ENCODE measurements around the gene CLPX.

CLPX gene

DNA sequence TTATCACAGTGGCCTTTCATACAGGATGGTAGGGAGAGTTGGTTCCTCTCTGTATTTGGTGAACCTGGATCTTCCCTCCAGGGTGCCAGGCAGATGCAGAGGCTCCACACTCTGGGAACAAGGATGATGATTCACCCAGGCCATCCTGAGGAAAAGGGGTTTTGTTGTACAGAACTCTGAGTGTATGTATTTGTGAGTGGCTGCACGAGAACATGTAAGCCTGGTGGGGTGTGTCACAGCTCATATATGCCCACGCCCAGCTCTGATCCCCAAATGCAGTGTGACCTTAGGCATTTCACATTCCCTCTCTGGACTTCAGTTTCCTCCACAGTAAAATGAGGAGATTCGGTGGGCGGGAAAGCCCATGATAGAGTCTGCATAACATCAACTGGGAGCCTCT, 37.7 kb upstream of the CLPX start:
- no peak for DNase-seq (ENCODE audit: low read depth, low spot score)
- in situ Hi-C loops (cut with HindIII; ENCODE audit: low sequenced_read_pairs) = no loop called here
- TF ChIP-seq CTCF (IDR thresholded peaks at IDR 0.05; ENCODE audit: low read depth, low read length) = no peak
- H3K4me3 ChIP-seq (ENCODE audit: low read depth, low read length) = no peak overlapping the region

- in situ Hi-C loops (cut with HindIII; ENCODE audit: low sequenced_read_pairs) = no loop called here
- H3K4me3 ChIP-seq (ENCODE audit: low read depth, low read length) = no peak overlapping the region
Observed at GRCh38 chr15:65221697-65222096, 36.6 kb upstream of the CLPX start.

GRCh38 chr15:65219137-65219536, 34.0 kb upstream of the CLPX start:
- no peak for TF ChIP-seq CTCF (IDR thresholded peaks at IDR 0.05; ENCODE audit: low read depth, low read length)
- DNase-seq (ENCODE audit: low read depth, low spot score) = no peak
- in situ Hi-C loops (cut with HindIII; ENCODE audit: low sequenced_read_pairs) = no loop called here
- no peak overlapping the region for H3K4me3 ChIP-seq (ENCODE audit: low read depth, low read length)

More at GRCh38 chr15:65221697-65222096, 36.6 kb upstream of the CLPX start:
- DNase-seq (ENCODE audit: low read depth, low spot score) = no peak
- TF ChIP-seq CTCF (IDR thresholded peaks at IDR 0.05; ENCODE audit: low read depth, low read length) = no peak

DNA sequence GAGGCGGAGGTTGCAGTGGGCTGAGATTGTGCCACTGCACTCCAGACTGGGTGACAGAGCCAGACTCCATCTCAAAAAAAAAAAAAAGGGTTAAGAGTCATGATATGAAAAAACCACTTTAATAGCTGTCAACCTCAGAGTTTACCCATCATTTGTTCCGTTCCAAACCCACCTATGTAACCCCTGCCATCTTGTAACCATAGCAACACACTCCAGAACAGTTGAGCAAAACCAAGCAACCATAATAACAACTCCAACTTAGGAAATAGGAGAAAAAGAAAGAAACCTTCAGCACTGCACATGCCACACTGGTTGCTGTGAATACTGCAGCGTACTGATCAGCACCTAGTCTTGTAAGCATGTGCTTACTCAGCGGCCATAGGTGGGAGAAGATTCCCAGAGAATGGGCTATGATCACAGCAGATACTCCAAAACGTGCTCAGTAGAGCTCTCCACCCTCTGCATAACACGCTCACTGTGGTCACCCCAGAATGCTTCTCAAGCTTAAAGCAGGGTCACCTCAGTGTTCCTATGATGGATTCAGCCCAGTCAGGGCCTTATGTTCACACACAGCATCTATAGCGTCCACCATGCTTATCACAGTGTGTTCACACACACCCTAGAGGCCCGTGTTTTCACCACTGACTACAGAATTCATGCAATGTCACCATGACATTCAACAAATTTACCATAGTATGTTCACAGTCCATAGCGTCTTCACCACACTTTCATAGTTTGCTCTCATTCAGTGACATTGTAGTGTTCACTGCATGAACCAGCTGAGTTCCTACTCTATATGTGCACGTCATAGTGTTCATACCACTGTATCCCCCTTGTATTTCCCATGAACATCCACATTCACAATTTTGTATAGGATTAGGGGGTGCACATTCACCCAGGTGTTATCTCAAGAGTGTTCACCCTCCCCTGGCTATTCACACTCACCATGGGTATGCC, 32.7 kb upstream of the CLPX start:
- in situ Hi-C loops (cut with HindIII; ENCODE audit: low sequenced_read_pairs) = no loop called here
- DNase-seq (ENCODE audit: low read depth, low spot score) = no peak
- H3K4me3 ChIP-seq (ENCODE audit: low read depth, low read length) = no peak overlapping the region
- TF ChIP-seq CTCF (IDR thresholded peaks at IDR 0.05; ENCODE audit: low read depth, low read length) = no peak

GRCh38 chr15:65215496-65215895, 30.4 kb upstream of the CLPX start:
- no peak overlapping the region for H3K4me3 ChIP-seq (ENCODE audit: low read depth, low read length)
- no peak for DNase-seq (ENCODE audit: low read depth, low spot score)
- TF ChIP-seq CTCF (IDR thresholded peaks at IDR 0.05; ENCODE audit: low read depth, low read length) = no peak
- in situ Hi-C loops (cut with HindIII; ENCODE audit: low sequenced_read_pairs) = no loop called here

DNA sequence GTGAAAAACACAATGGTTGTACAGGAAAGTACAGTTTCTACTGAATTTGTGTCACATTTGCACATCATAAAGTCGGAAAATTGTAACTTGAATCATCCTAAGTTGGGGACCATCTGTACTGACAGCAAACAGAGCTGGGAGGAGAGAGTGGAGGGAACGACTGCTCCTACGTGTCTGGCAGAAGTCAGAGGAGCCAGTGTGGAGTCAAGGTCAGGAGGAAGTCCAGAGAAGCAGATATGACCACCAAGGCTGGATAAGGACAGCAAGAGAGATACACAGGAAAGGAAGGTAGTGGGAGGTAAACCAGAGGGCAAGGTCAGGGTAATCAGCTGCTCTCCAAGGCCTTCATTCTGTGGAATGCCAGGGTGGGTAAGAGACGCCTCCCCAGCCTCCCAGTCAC, 28.9 kb upstream of the CLPX start:
- no peak overlapping the region for H3K4me3 ChIP-seq (ENCODE audit: low read depth, low read length)
- in situ Hi-C loops (cut with HindIII; ENCODE audit: low sequenced_read_pairs) = no loop called here
- DNase-seq (ENCODE audit: low read depth, low spot score) = no peak
- no peak for TF ChIP-seq CTCF (IDR thresholded peaks at IDR 0.05; ENCODE audit: low read depth, low read length)
